ENCODE measurements around the gene LRRK1. TPM values are rescaled to one million over a fixed set of nuclear protein-coding genes. Genes with fewer than 3 reads are reported as not detected.

Gene LRRK1
- total RNA-seq, 1 donor from 2014 or later = 0.86 TPM

DNA sequence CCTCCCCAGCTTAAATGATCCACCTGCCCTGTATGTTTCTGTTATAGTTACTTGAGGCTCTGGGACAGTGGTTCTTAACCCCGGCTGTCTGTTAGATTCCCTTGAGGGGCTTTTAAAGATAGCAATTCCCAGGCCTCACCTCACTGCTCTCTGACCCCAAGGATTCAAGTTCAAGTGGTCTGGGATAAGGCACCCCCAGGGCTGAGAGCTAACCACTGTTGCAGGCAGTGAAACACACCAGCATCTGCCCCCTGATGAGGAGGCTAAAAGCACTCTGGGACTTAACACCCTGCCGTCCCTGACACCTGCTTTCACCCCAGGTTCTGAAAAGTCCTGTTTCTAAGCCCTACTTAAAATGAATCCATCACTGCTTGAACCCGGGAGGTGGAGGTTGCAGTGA lies 103.7 kb downstream of the LRRK1 start:
- Mint-ChIP-seq H3K9me3 (ENCODE audit: low read depth) (no peaks in the 10 kb centered on the region), H3K36me3 (ENCODE audit: insufficient read depth) (no peaks in the 10 kb centered on the region), H3K4me3 (ENCODE audit: low read depth) (no peak overlapping the region), H3K27me3 (peaks cover 40% of the 10 kb centered on the region), H3K4me1 (ENCODE audit: low read depth) (peaks cover 2% of the 10 kb centered on the region), H3K27ac (no peak overlapping the region)
- TF ChIP-seq, protein P1, sequence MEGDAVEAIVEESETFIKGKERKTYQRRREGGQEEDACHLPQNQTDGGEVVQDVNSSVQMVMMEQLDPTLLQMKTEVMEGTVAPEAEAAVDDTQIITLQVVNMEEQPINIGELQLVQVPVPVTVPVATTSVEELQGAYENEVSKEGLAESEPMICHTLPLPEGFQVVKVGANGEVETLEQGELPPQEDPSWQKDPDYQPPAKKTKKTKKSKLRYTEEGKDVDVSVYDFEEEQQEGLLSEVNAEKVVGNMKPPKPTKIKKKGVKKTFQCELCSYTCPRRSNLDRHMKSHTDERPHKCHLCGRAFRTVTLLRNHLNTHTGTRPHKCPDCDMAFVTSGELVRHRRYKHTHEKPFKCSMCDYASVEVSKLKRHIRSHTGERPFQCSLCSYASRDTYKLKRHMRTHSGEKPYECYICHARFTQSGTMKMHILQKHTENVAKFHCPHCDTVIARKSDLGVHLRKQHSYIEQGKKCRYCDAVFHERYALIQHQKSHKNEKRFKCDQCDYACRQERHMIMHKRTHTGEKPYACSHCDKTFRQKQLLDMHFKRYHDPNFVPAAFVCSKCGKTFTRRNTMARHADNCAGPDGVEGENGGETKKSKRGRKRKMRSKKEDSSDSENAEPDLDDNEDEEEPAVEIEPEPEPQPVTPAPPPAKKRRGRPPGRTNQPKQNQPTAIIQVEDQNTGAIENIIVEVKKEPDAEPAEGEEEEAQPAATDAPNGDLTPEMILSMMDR (IDR thresholded peaks at IDR 0.05; ENCODE audit: unreplicated experiment) = no peak
- DNase-seq (ENCODE audit: low spot score, unreplicated experiment) = no peak

DNA sequence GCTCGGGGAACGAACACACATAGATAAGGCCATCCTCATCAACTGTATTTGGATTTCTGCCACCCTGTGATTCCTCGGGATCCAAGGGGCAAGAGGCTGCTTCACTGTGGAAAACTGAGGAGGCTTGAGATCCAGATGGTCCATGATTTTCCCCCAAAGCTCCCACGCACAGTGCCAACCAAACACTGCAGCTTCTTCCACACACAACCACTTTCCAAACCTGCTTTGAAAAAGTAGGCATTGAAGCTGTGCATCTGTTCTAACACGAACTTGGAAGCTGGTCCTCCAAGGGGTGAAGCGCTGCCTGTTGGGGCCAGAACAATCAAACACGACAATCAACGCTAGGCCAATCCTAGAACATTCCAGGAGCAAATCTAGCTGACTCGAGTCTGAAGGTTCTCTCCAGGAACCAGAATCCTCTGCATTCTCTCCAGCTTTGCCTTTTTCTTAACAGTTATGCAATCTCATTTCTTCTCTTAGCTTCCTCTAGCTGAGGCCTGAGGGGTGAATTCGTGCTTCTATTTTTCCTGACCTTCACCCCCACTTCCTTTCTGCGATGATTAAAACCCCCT lies 104.4 kb downstream of the LRRK1 start:
- H3K36me3 Mint-ChIP-seq (ENCODE audit: insufficient read depth) = no peaks in the 10 kb centered on the region
- no peaks in the 10 kb centered on the region for H3K9me3 Mint-ChIP-seq (ENCODE audit: low read depth)
- no peak overlapping the region for H3K4me3 Mint-ChIP-seq (ENCODE audit: low read depth)
- H3K27me3 Mint-ChIP-seq = peaks cover 46% of the 10 kb centered on the region
- DNase-seq (ENCODE audit: low spot score, unreplicated experiment) = no peak
- peaks cover 6% of the 10 kb centered on the region for H3K4me1 Mint-ChIP-seq (ENCODE audit: low read depth)
- TF ChIP-seq, protein P1 (IDR thresholded peaks at IDR 0.05; ENCODE audit: unreplicated experiment) = no peak
- no peak overlapping the region for H3K27ac Mint-ChIP-seq

DNA sequence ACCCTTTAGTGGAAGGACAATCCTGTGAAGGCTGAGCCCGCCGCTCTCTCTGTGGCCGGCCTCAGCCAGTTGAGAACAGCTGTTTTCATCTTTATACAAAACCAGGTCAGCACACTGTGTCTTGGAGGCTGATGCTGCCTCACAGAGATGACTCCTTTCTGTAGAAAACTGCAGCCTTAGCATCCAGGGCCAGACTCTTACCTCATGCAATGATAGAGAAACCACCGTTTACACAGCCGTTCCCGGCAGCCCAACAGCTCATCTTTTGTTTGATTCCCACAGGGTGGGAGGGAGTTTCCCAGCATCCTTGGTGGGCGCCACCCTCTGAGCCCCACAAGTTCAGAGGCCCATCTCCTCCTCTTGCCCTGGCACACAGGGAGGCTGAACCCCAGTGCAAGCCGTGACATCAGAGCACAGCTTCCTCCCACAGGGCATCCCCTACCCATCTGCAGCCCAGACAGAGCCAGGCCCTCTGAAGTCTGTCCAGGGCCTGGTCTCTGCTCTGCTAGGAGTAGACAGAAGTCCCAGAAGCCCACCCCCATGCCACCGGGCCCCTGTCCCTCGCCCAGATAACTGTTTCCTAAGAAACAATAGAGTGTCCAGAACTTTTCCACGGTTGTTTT lies 105.0 kb downstream of the LRRK1 start:
- TF ChIP-seq, protein P1 (IDR thresholded peaks at IDR 0.05; ENCODE audit: unreplicated experiment) = no peak
- H3K9me3 Mint-ChIP-seq (ENCODE audit: low read depth) = no peaks in the 10 kb centered on the region
- peaks cover 6% of the 10 kb centered on the region for H3K4me1 Mint-ChIP-seq (ENCODE audit: low read depth)
- no peak overlapping the region for H3K4me3 Mint-ChIP-seq (ENCODE audit: low read depth)
- no peak overlapping the region for H3K27ac Mint-ChIP-seq
- H3K27me3 Mint-ChIP-seq = peaks cover 46% of the 10 kb centered on the region
- DNase-seq (ENCODE audit: low spot score, unreplicated experiment) = no peak
- no peaks in the 10 kb centered on the region for H3K36me3 Mint-ChIP-seq (ENCODE audit: insufficient read depth)

DNA sequence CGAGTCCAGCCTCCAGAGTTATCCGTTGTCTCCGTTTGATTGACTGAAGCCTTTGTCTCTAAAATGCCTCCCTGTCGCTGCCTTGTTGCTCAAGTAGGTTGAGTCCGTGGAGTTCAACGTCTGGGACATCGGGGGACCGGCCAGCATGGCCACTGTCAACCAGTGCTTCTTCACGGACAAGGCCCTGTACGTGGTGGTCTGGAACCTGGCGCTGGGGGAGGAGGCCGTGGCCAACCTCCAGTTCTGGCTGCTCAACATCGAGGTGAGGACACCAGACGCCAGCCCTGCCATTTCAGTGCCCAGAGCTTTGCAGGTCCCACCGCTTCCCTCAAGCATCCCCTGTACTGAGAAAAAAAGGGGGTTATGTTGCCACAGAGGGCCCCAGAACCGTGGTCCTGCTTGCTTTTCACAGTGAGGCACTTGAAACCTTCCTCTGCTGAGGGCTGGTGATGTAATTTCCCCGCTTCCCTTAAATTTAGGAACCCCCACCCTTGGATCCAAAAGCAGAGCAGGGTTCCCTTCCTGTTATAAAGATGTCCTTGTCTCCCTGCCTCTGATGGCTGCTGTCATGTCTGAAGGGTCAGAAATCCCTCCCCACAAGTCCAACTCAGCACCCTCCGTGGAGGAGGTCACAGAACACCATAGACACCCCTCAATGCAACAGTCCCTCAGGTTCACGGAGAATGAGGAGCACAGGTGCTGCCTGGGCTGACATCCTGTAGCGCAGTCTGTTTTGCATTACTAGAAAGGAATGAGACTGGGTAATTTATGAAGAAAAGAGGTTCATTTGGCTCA lies 105.7 kb downstream of the LRRK1 start:
- Mint-ChIP-seq H3K27ac (no peak overlapping the region), H3K4me3 (ENCODE audit: low read depth) (no peak overlapping the region)
- no peak for DNase-seq (ENCODE audit: low spot score, unreplicated experiment)

DNA sequence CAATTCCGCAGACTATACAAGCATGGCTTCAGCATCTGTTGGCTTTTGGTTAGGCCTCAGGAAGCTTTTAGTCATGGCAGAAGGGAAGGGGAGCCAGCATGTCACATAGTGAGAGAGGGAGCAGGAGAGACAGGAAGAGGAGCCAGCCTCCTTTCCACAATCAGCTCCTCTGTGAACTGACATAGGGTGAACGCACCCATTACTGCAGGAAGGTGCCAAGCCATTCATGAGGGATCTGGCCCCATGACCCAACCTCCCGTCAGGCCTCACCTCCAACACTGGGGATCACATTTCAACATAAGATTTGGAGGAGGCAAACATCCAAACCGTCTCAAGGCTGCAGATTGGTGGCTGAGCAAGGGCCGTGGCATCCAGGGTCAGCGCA lies 106.3 kb downstream of the LRRK1 start:
- DNase-seq (ENCODE audit: low spot score, unreplicated experiment) = no peak
- Mint-ChIP-seq H3K27me3 (peaks cover 50% of the 10 kb centered on the region), H3K9me3 (ENCODE audit: low read depth) (no peaks in the 10 kb centered on the region)

More for the DNA sequence above, 105.7 kb downstream of the LRRK1 start:
- TF ChIP-seq, protein P1 (IDR thresholded peaks at IDR 0.05; ENCODE audit: unreplicated experiment) = no peak
- Mint-ChIP-seq H3K9me3 (ENCODE audit: low read depth) (no peaks in the 10 kb centered on the region), H3K27me3 (peaks cover 47% of the 10 kb centered on the region), H3K36me3 (ENCODE audit: insufficient read depth) (no peaks in the 10 kb centered on the region), H3K4me1 (ENCODE audit: low read depth) (peaks cover 6% of the 10 kb centered on the region)

More for the DNA sequence above, 106.3 kb downstream of the LRRK1 start:
- Mint-ChIP-seq H3K36me3 (ENCODE audit: insufficient read depth) (no peaks in the 10 kb centered on the region), H3K27ac (no peak overlapping the region), H3K4me1 (ENCODE audit: low read depth) (peaks cover 6% of the 10 kb centered on the region), H3K4me3 (ENCODE audit: low read depth) (no peak overlapping the region)
- TF ChIP-seq, protein P1 (IDR thresholded peaks at IDR 0.05; ENCODE audit: unreplicated experiment) = no peak

Data from progenitor cell of endocrine pancreas (in vitro differentiated cells).